GM18511 (cell line): Measurements from ENCODE around the gene MGAT3.
A peak's percentile ranks its signal among the peaks of the same experiment; 100 is the strongest.

Experiments used
- ATAC-seq: cut with Tn5 transposase; IDR thresholded peaks from one replicate; pipeline ENCODE4 v1.9.1; 2021; ENCODE audit warnings: mild to moderate bottlenecking, moderate library complexity; ENCODE audit not compliant: unreplicated experiment

The MGAT3 gene

GRCh38 chr22:39469681-39470450 is 13.1 kb downstream of the MGAT3 start:
- no peak for ATAC-seq

GRCh38 chr22:39470451-39471291 is 13.9 kb downstream of the MGAT3 start:
- ATAC-seq = no peak

GRCh38 chr22:39471381-39472141 is 14.7 kb downstream of the MGAT3 start:
- ATAC-seq = peak; percentile 82

GRCh38 chr22:39472570-39473556 is 16.1 kb downstream of the MGAT3 start:
- no peak for ATAC-seq

DNA sequence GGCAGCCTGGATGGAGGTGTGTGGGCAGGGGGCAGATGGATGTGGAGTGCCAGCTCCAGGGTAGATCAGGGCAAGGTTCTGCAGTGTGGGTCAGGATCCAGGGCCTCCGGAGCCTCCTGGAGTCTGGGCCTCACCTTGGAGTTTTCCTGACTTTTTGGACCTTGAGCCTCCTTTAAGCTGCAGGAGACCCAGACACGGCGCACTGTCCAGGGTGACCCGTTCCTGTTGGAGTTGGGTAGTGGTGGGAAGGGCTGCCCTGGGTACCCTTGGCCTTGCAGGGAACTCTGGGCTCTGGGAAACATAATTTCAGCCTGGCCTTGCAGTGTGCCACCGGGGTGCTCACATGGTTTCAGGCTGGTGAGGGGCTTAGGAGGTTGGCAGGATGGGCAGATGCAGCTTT is 17.0 kb downstream of the MGAT3 start:
- no peak for ATAC-seq

DNA sequence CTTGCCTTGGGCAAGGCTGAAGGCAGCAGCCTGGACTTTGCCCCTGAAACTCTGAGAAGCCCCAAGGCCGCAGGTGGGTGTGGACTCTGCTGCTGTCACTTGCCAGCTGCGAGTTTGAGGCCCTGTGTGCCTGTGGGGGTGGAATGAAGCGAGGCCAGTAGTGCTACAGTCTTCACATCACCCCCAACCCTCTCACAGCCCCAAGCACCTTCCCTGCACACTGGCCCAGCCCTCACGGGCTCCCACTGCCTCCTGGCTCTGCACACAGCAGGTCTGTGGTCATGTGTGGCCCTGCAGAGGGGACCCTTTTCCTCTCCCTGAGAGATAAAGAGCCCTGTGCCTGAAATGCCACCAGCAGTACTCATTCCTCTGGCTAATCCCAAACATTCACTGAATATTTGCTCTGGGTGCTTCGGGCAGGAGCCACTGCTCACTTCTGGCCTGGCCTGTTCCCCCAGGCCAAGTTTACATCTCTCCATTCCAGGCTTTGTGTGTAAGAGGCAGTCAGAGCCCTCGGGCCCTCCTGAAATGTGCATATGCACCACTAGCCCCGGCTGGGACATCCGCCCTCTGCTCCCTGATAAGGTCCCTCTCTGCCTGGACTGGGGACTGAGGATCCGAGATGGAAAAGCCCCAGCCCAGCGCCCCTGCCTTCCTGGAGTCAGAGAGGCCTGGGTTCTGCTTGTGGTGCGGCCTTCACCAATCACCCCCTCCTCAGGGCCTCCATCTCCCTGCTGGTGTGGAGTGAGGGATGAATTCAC is 17.7 kb downstream of the MGAT3 start:
- ATAC-seq = no peak

- no peak for ATAC-seq
These were observed 18.5 kb downstream of the MGAT3 start for GRCh38 chr22:39475337-39475736.

- no peak for ATAC-seq
These were observed 19.1 kb downstream of the MGAT3 start for GRCh38 chr22:39475902-39476301.

- ATAC-seq = no peak
These were observed 19.9 kb downstream of the MGAT3 start for GRCh38 chr22:39476664-39477063.

GRCh38 chr22:39477542-39477941 is 20.7 kb downstream of the MGAT3 start:
- no peak for ATAC-seq

GRCh38 chr22:39478441-39478850 is 21.6 kb downstream of the MGAT3 start:
- ATAC-seq = no peak

DNA sequence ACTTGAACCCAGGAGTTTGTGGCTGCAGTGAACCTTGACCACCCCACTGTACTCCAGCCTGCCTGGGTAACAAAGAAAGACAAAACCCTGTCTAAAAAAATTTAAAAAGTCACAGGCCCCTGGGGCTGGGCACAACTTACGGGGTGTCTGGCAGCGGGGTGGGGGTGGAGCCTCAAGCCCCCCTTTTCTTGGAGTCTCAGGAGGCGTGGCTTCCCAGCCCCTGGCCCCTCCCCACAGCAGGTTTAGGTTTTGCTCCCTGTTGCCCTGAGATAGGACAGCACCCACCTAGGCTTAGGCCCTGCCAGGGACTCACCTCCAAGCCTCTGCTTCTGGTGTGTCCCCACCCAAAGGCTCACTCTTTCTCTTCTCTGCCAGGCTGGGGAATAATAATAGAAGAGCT is 22.4 kb downstream of the MGAT3 start:
- no peak for ATAC-seq

GRCh38 chr22:39480557-39480956 is 23.7 kb downstream of the MGAT3 start:
- no peak for ATAC-seq

GRCh38 chr22:39481054-39481453 is 24.2 kb downstream of the MGAT3 start:
- no peak for ATAC-seq

DNA sequence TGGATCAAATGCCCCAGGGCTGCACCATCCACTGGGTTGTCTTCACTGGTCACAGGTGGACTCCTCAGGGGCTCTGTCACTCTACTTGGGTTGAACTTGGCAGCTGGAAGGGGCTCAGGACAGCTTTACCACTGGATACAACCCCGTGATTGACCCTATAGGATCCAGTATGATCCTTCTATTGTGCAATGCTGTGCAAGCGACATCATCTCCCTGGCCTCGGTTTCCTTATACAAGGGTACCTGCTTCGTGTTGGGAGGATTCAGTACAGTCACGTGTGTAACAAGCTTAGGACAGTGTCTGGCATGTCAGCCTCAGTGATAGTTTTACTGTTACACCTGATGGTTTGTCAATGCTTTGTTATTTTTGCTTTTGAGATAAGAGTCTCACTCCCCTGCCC is 24.8 kb downstream of the MGAT3 start:
- ATAC-seq = no peak

- ATAC-seq = no peak
These were observed 26.0 kb downstream of the MGAT3 start for GRCh38 chr22:39482768-39483167.

DNA sequence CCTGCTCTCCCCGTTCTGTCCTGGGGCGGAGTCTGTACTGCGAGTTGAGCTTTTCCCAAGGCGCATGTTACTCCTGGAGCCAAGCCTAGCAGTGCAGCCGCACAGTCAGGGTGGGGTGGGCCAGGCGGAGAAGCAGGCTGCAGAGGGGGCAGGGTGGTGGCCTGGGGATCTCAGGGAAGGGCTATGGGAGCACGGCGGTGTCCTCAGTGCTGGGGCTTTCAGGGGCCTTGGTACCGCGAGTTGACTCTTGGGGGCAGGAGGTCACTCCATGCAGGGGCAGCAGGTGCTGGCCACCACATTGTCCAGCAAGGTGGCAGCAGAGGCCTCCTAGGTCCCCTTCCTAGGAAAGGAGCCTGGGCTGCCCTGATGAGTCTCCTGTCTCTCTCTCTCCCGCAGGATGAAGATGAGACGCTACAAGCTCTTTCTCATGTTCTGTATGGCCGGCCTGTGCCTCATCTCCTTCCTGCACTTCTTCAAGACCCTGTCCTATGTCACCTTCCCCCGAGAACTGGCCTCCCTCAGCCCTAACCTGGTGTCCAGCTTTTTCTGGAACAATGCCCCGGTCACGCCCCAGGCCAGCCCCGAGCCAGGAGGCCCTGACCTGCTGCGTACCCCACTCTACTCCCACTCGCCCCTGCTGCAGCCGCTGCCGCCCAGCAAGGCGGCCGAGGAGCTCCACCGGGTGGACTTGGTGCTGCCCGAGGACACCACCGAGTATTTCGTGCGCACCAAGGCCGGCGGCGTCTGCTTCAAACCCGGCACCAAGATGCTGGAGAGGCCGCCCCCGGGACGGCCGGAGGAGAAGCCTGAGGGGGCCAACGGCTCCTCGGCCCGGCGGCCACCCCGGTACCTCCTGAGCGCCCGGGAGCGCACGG is 30.4 kb downstream of the MGAT3 start:
- ATAC-seq = no peak

GRCh38 chr22:39487826-39488520 is 31.2 kb downstream of the MGAT3 start:
- ATAC-seq = no peak
